ENCODE data around the gene ERC1. TPM values are rescaled to one million over a fixed set of nuclear protein-coding genes. Genes with fewer than 3 reads are reported as not detected.

ERC1 gene
- total RNA-seq, 1 experiment from 2014 or later, result 40.4 TPM

GRCh38 chr12:1391722-1392121 is 400.7 kb downstream of the ERC1 start:
- CTCF ChIA-PET, result no interaction called here
- Histone ChIP-seq H3K4me3 (ENCODE audit: low read depth in 2 of 2, low read length in 2 of 2) (no peak overlapping the region), H3K4me1 (ENCODE audit: control insufficient read depth, insufficient read depth, low read length) (no peaks in the 10 kb centered on the region), H3K36me3 (ENCODE audit: control insufficient read depth, insufficient read depth, low read length) (no peaks in the 10 kb centered on the region), H3K9me3 (ENCODE audit: control insufficient read depth, insufficient read depth, low read depth, low read length) (peaks cover 19% of the 10 kb centered on the region; the same call in 1 of the 2 replicates), H3K27ac (ENCODE audit: low read length) (no peak overlapping the region), H3K27me3 (ENCODE audit: control insufficient read depth, insufficient read depth, low read length) (no peaks in the 10 kb centered on the region)
- no TSS peak for BruUV-seq (replicated peaks)
- no peak for ATAC-seq
- POLR2A ChIA-PET, result no interaction called here
- no peak for DNase-seq (ENCODE audit: low read depth, low spot score)
- intact Hi-C loops (cut with micrococcal nuclease; ENCODE audit: unreplicated experiment), result loop anchor here (10.0 kb wide), 1 partner anchor 183 kb away; no protein-coding TSS in a partner anchor
- TF ChIP-seq SIN3A (IDR thresholded peaks at IDR 0.05; ENCODE audit: borderline replicate concordance, insufficient read depth, low read depth, low read length), result no peak
- no peak for TF ChIP-seq REST (IDR thresholded peaks at IDR 0.05; ENCODE audit: insufficient read depth in 1 of 2, low read depth in 2 of 2, low read length in 1 of 2)
- TF ChIP-seq POLR2AphosphoS5 (IDR thresholded peaks at IDR 0.05; ENCODE audit: low read depth, low read length), result no peak
- no peak for TF ChIP-seq CTCF (IDR thresholded peaks at IDR 0.05)
- no peak for TF ChIP-seq TCF7L2 (IDR thresholded peaks at IDR 0.05; ENCODE audit: low read depth, low read length)
- in situ Hi-C loops (cut with HindIII; ENCODE audit: low pct_unique_long_range_greater_than_20kb, low sequenced_read_pairs), result no loop called here

GRCh38 chr12:1395421-1395955 is 404.5 kb downstream of the ERC1 start:
- ChIA-PET POLR2A (no interaction called here), CTCF (no interaction called here)
- Histone ChIP-seq H3K9me3 (ENCODE audit: control insufficient read depth, insufficient read depth, low read depth, low read length) (peaks cover 11% of the 10 kb centered on the region; the same call in 1 of the 2 replicates), H3K4me1 (ENCODE audit: control insufficient read depth, insufficient read depth, low read length) (no peaks in the 10 kb centered on the region), H3K4me3 (ENCODE audit: low read depth in 2 of 2, low read length in 2 of 2) (no peak overlapping the region), H3K36me3 (ENCODE audit: control insufficient read depth, insufficient read depth, low read length) (no peaks in the 10 kb centered on the region), H3K27me3 (ENCODE audit: control insufficient read depth, insufficient read depth, low read length) (no peaks in the 10 kb centered on the region), H3K27ac (ENCODE audit: low read length) (no peak overlapping the region)
- in situ Hi-C loops (cut with HindIII; ENCODE audit: low pct_unique_long_range_greater_than_20kb, low sequenced_read_pairs) (no loop called here), intact Hi-C loops (cut with micrococcal nuclease; ENCODE audit: unreplicated experiment) (loop anchor here (10.0 kb wide), 1 partner anchor 179 kb away; no protein-coding TSS in a partner anchor)
- no peak for TF ChIP-seq POLR2AphosphoS5 (IDR thresholded peaks at IDR 0.05; ENCODE audit: low read depth, low read length)
- TF ChIP-seq TCF7L2 (IDR thresholded peaks at IDR 0.05; ENCODE audit: low read depth, low read length), result no peak
- TF ChIP-seq REST (IDR thresholded peaks at IDR 0.05; ENCODE audit: insufficient read depth in 1 of 2, low read depth in 2 of 2, low read length in 1 of 2), result no peak
- TF ChIP-seq SIN3A (IDR thresholded peaks at IDR 0.05; ENCODE audit: borderline replicate concordance, insufficient read depth, low read depth, low read length), result no peak
- no peak for TF ChIP-seq CTCF (IDR thresholded peaks at IDR 0.05)
- BruUV-seq (replicated peaks), result no TSS peak
- ATAC-seq, result no peak
- DNase-seq (ENCODE audit: low read depth, low spot score), result no peak
